Measurements from ENCODE around the gene ATRAID.

ATRAID gene

DNA sequence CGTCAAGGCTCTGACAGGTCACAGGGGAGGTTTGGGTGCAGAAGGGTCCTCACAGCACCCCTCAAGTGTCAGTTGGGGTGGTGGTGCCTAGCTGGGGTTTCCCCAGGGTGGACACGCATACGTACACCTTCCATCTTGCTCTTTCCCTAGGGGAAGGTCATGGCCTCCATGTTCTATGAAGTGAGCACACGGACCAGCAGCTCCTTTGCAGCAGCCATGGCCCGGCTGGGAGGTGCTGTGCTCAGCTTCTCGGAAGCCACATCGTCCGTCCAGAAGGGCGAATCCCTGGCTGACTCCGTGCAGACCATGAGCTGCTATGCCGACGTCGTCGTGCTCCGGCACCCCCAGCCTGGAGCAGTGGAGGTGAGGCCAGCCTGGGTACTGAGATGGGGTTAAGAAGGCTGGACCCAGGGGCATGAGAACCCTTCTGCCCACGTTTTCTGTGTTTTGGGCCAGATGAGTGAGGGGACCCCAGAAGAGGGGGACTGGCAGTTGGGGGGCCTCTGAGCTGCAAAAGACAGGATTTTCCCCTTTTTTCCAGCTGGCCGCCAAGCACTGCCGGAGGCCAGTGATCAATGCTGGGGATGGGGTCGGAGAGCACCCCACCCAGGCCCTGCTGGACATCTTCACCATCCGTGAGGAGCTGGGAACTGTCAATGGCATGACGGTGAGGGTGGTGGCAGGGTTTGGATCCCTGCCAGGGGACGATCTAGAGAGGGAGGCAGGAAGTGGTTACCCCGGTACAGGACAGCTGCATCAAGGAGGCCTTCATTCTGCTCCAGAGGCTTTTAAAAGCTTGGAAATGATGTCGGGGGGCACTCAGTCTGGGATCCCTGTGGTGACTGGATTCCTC lies 30.1 kb downstream of the ATRAID start:
- no peaks in the 10 kb centered on the region for H3K9me2 ChIP-seq (replicated peaks; ENCODE audit: insufficient read depth, low read length)
- no peak overlapping the region for H2AFZ ChIP-seq (ENCODE audit: low read depth, low read length, severe bottlenecking)
- H3K27ac ChIP-seq (ENCODE audit: low read depth, low read length) = no peak overlapping the region
- no peak overlapping the region for H3K4me3 ChIP-seq (ENCODE audit: insufficient read depth, low read length, poor library complexity, severe bottlenecking)
- H3K9ac ChIP-seq (ENCODE audit: low read length) = no peak overlapping the region
- no peaks in the 10 kb centered on the region for H3K27me3 ChIP-seq (ENCODE audit: low read length)
- H3F3A ChIP-seq (ENCODE audit: insufficient read depth) = peaks cover 11% of the 10 kb centered on the region; the same call in 1 of the 2 replicates
- no peak overlapping the region for H3K4me2 ChIP-seq (ENCODE audit: low read depth, low read length, poor library complexity, severe bottlenecking)
- no peaks in the 10 kb centered on the region for H3K79me2 ChIP-seq (ENCODE audit: insufficient read depth, low read length)
- TF ChIP-seq, protein P1, sequence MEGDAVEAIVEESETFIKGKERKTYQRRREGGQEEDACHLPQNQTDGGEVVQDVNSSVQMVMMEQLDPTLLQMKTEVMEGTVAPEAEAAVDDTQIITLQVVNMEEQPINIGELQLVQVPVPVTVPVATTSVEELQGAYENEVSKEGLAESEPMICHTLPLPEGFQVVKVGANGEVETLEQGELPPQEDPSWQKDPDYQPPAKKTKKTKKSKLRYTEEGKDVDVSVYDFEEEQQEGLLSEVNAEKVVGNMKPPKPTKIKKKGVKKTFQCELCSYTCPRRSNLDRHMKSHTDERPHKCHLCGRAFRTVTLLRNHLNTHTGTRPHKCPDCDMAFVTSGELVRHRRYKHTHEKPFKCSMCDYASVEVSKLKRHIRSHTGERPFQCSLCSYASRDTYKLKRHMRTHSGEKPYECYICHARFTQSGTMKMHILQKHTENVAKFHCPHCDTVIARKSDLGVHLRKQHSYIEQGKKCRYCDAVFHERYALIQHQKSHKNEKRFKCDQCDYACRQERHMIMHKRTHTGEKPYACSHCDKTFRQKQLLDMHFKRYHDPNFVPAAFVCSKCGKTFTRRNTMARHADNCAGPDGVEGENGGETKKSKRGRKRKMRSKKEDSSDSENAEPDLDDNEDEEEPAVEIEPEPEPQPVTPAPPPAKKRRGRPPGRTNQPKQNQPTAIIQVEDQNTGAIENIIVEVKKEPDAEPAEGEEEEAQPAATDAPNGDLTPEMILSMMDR (IDR thresholded peaks at IDR 0.05; ENCODE audit: insufficient read depth, low read length, poor library complexity, severe bottlenecking) = no peak
- no peak for TF ChIP-seq EZH2phosphoT487 (conservative IDR thresholded peaks at IDR 0.05; ENCODE audit: low read length)
- no peaks in the 10 kb centered on the region for H4K20me1 ChIP-seq (ENCODE audit: low read depth, low read length)
- no peaks in the 10 kb centered on the region; the same call in 1 of the 2 replicates for H3K36me3 ChIP-seq (ENCODE audit: low read length)
- no peaks in the 10 kb centered on the region for H3K9me3 ChIP-seq (ENCODE audit: insufficient read depth, low read length)

DNA sequence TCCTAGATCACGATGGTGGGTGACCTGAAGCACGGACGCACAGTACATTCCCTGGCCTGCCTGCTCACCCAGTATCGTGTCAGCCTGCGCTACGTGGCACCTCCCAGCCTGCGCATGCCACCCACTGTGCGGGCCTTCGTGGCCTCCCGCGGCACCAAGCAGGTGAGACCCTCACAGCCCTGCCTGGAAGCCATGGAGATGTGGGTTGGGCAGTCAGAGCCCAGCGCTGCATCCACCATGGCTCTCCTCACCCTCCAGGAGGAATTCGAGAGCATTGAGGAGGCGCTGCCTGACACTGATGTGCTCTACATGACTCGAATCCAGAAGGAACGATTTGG lies 30.7 kb downstream of the ATRAID start:
- Histone ChIP-seq H3K4me3 (ENCODE audit: insufficient read depth, low read length, poor library complexity, severe bottlenecking) (no peak overlapping the region), H3K9me3 (ENCODE audit: insufficient read depth, low read length) (no peaks in the 10 kb centered on the region), H3K4me2 (ENCODE audit: low read depth, low read length, poor library complexity, severe bottlenecking) (no peak overlapping the region), H3K27ac (ENCODE audit: low read depth, low read length) (no peak overlapping the region), H3K79me2 (ENCODE audit: insufficient read depth, low read length) (no peaks in the 10 kb centered on the region), H3K27me3 (ENCODE audit: low read length) (no peaks in the 10 kb centered on the region), H3K9me2 (replicated peaks; ENCODE audit: insufficient read depth, low read length) (no peaks in the 10 kb centered on the region), H2AFZ (ENCODE audit: low read depth, low read length, severe bottlenecking) (no peak overlapping the region), H4K20me1 (ENCODE audit: low read depth, low read length) (no peaks in the 10 kb centered on the region), H3K36me3 (ENCODE audit: low read length) (no peaks in the 10 kb centered on the region; the same call in 1 of the 2 replicates), H3K9ac (ENCODE audit: low read length) (no peak overlapping the region), H3F3A (ENCODE audit: insufficient read depth) (peaks cover 14% of the 10 kb centered on the region; the same call in 1 of the 2 replicates)
- no peak for TF ChIP-seq EZH2phosphoT487 (conservative IDR thresholded peaks at IDR 0.05; ENCODE audit: low read length)
- TF ChIP-seq, protein P1 (IDR thresholded peaks at IDR 0.05; ENCODE audit: insufficient read depth, low read length, poor library complexity, severe bottlenecking) = no peak

DNA sequence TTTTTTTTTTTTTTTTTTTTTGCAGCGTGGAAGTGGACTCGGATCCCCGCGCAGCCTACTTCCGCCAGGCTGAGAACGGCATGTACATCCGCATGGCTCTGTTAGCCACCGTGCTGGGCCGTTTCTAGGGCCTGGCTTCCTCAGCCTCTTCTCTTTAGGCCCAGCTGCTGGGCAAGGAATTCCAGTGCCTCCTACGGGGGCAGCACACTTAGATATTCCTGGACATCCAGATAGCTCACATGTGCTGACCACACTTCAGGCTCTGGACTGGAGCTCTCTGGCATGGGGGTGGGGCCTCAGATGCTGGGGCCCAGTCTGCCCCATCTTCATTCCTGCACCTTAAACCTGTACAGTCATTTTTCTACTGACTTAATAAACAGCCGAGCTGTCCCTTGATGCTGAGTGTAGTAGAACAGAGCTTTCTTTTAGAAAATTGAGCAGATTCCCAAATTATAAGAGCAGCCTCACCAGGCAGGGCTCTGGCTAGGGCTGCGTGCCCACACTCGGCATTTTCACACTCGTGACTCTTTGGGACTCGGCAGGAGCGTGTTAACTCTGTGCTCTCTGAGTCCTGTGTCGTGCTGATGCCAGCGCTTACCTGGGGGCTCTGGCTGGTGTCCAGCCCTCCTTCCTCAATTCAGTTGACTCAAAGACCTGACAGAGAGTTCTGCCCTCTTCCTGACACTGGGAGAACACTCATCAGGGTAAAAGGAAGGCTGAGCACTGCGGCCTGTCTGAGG lies 31.7 kb downstream of the ATRAID start:
- no peaks in the 10 kb centered on the region for H3K9me3 ChIP-seq (ENCODE audit: insufficient read depth, low read length)
- H3K9me2 ChIP-seq (replicated peaks; ENCODE audit: insufficient read depth, low read length) = no peaks in the 10 kb centered on the region
- no peak overlapping the region for H3K9ac ChIP-seq (ENCODE audit: low read length)
- H3K36me3 ChIP-seq (ENCODE audit: low read length) = no peaks in the 10 kb centered on the region; the same call in 1 of the 2 replicates
- H3K27me3 ChIP-seq (ENCODE audit: low read length) = no peaks in the 10 kb centered on the region
- H4K20me1 ChIP-seq (ENCODE audit: low read depth, low read length) = no peaks in the 10 kb centered on the region
- H3K79me2 ChIP-seq (ENCODE audit: insufficient read depth, low read length) = no peaks in the 10 kb centered on the region
- no peak overlapping the region for H3K27ac ChIP-seq (ENCODE audit: low read depth, low read length)
- no peak overlapping the region for H3K4me2 ChIP-seq (ENCODE audit: low read depth, low read length, poor library complexity, severe bottlenecking)
- peaks cover 15% of the 10 kb centered on the region; the same call in 1 of the 2 replicates for H3F3A ChIP-seq (ENCODE audit: insufficient read depth)
- TF ChIP-seq, protein P1 (IDR thresholded peaks at IDR 0.05; ENCODE audit: insufficient read depth, low read length, poor library complexity, severe bottlenecking) = no peak
- TF ChIP-seq EZH2phosphoT487 (conservative IDR thresholded peaks at IDR 0.05; ENCODE audit: low read length) = no peak
- no peak overlapping the region for H2AFZ ChIP-seq (ENCODE audit: low read depth, low read length, severe bottlenecking)
- H3K4me3 ChIP-seq (ENCODE audit: insufficient read depth, low read length, poor library complexity, severe bottlenecking) = no peak overlapping the region

All from SU-DHL-6 (cell line).